B cell (primary cell): ENCODE results near the gene EPB41L1. TPM values are rescaled to one million over a fixed set of nuclear protein-coding genes. Genes with fewer than 3 reads are reported as not detected.

Source experiments
- ATAC-seq: fragments of 200-7000 bp; cut with Tn5 transposase; one replicate; pipeline ENCODE4 v1.10.0; 2021; ENCODE audit warnings: low read depth, mild to moderate bottlenecking, moderate number of reproducible peaks, moderate library complexity
- CTCF ChIA-PET: fragments of 350-600 bp; sonication (Branson Sonifier 250); formaldehyde crosslinking; loops from one replicate; lab custom pipeline; 2021; ENCODE audit warnings: antibody characterized with exemption, inconsistent platforms; lab: Charles Lee
- POLR2A ChIA-PET: fragments of 350-600 bp; sonication (Branson Sonifier 250); formaldehyde crosslinking; loops from one replicate; lab custom pipeline; 2021; ENCODE audit warnings: antibody characterized with exemption; lab: Charles Lee
- DNase-seq: peaks from one replicate; pipeline ENCODE4 v3.0.0; 2013
- H2AFZ ChIP-seq: 2 replicates; pipeline ENCODE4 v1.6.1; 2012; ENCODE audit warnings: mild to moderate bottlenecking, low read depth, low read length; ENCODE audit not compliant: insufficient read depth, poor library complexity, severe bottlenecking
- H3K27ac ChIP-seq, 2 donors: 1 replicate in 1 of 2; 2 replicates in 1 of 2; pipeline ENCODE4 v1.5.1; 2012 to 2013; ENCODE audit warnings: low read length in 2 of 2, mild to moderate bottlenecking in 2 of 2, moderate library complexity in 1 of 2
- H3K27me3 ChIP-seq, 4 experiments: fragments of 200-600 bp in 1 of 4; sonication (generic) in 1 of 4; replicated peaks in 1 of 4; 1 replicate in 2 of 4; 2 replicates in 2 of 4; pipeline versions ENCODE4 v1.6.1 to v1.7.0; 2013 to 2016; ENCODE audit warnings: low read length in 3 of 4, mild to moderate bottlenecking in 2 of 4, mixed read lengths in 1 of 4, moderate library complexity in 1 of 4; ENCODE audit not compliant: insufficient read depth in 4 of 4, control insufficient read depth in 3 of 4; ENCODE audit errors: control extremely low read depth in 1 of 4
- H3K36me3 ChIP-seq, 2 experiments: replicated peaks in 1 of 2; 1 replicate in 1 of 2; 2 replicates in 1 of 2; pipeline versions ENCODE4 v1.6.1 to v1.7.1; 2013; ENCODE audit warnings: low read length in 1 of 2; ENCODE audit not compliant: insufficient read depth in 2 of 2, control insufficient read depth in 1 of 2; ENCODE audit errors: control extremely low read depth in 1 of 2, extremely low read depth in 1 of 2
- H3K4me1 ChIP-seq, 2 donors: fragments of 200-600 bp in 1 of 2; sonication (generic) in 1 of 2; 1 replicate in 1 of 2; 2 replicates in 1 of 2; pipeline versions ENCODE4 v1.5.1 to v1.6.1; 2013 to 2017; ENCODE audit warnings: low read length in 2 of 2; ENCODE audit not compliant: control insufficient read depth in 2 of 2, insufficient read depth in 2 of 2
- H3K4me2 ChIP-seq: replicated peaks from 2 replicates; pipeline ENCODE3; 2012; ENCODE audit warnings: mild to moderate bottlenecking, low read depth, low read length; ENCODE audit not compliant: poor library complexity, severe bottlenecking
- H3K4me3 ChIP-seq, 5 experiments: fragments of 200-600 bp in 1 of 5; sonication (generic) in 1 of 5; 1 replicate in 3 of 5; 2 replicates in 2 of 5; pipeline versions ENCODE4 v1.5.1 to v1.7.0; 2011 to 2016; ENCODE audit warnings: low read length in 4 of 5, mild to moderate bottlenecking in 4 of 5, low read depth in 2 of 5, control low read depth in 1 of 5, moderate library complexity in 1 of 5; ENCODE audit not compliant: insufficient read depth in 1 of 5; ENCODE audit errors: control extremely low read depth in 1 of 5, extremely low read depth in 1 of 5
- H3K79me2 ChIP-seq: fragments of 200-600 bp; sonication (generic); one replicate; pipeline ENCODE4 v1.6.0; 2016; ENCODE audit warnings: low read length; ENCODE audit not compliant: control insufficient read depth, insufficient read depth
- H3K9ac ChIP-seq: fragments of 200-600 bp; sonication (generic); 2 replicates; pipeline ENCODE4 v1.6.1; 2017; ENCODE audit warnings: mild to moderate bottlenecking, low read length, moderate library complexity
- H3K9me3 ChIP-seq, 3 donors: one replicate each; pipeline versions ENCODE4 v1.6.1 to v1.7.1; 2013; ENCODE audit warnings: low read length in 2 of 3; ENCODE audit not compliant: control insufficient read depth in 2 of 3, insufficient read depth in 1 of 3; ENCODE audit errors: control extremely low read depth in 1 of 3
- H4K20me1 ChIP-seq: 2 replicates; pipeline ENCODE4 v1.6.0; 2012; ENCODE audit warnings: mild to moderate bottlenecking, low read length; ENCODE audit not compliant: insufficient read depth, control insufficient read depth, poor library complexity, severe bottlenecking
- H3K27ac Mint-ChIP-seq: one replicate; pipeline ENCODE4 v1.8.0; 2021; ENCODE audit warnings: mixed read lengths
- H3K27me3 Mint-ChIP-seq: one replicate; pipeline ENCODE4 v1.8.0; 2021; ENCODE audit warnings: mixed read lengths
- H3K4me1 Mint-ChIP-seq: one replicate; pipeline ENCODE4 v1.8.0; 2021; ENCODE audit warnings: mixed read lengths
- H3K4me3 Mint-ChIP-seq: one replicate; pipeline ENCODE4 v1.8.0; 2021; ENCODE audit warnings: mixed read lengths
- H3K9me3 Mint-ChIP-seq: one replicate; pipeline ENCODE4 v1.8.0; 2022; ENCODE audit warnings: mixed read lengths; ENCODE audit not compliant: insufficient read depth
- CTCF ChIP-seq: fragments of 200-600 bp; IDR thresholded peaks from one replicate; pipeline ENCODE4 v1.8.0; 2022; ENCODE audit warnings: antibody characterized with exemption, mild to moderate bottlenecking
- EZH2 ChIP-seq: IDR thresholded peaks from 2 replicates; pipeline ENCODE4 v1.6.1; 2012; ENCODE audit warnings: borderline replicate concordance, low read depth, mild to moderate bottlenecking, moderate library complexity, low read length; ENCODE audit not compliant: insufficient read depth, poor library complexity, severe bottlenecking
- WGBS: methylation state at CpG from one replicate; pipeline ENCODE4 v1.1.5; 2013; ENCODE audit warnings: missing lambda C conversion rate; ENCODE audit not compliant: insufficient coverage; 5-methylcytosine and 5-hydroxymethylcytosine counted together
- intact Hi-C: fragments of 100-400 bp; cut with micrococcal nuclease; formaldehyde crosslinking; loops from one replicate; pipeline ENCODE4 v1.10.0; 2022
- polyA plus RNA-seq: library from polyadenylated mRNA; depleted of rRNA; stranded (reverse); fragments of >200 nt; gene quantifications from 2 replicates; pipeline ENCODE4 v1.2.3, GENCODE V29; 2012
- total RNA-seq, 2 donors: library from RNA; stranded (reverse); fragments of 120-200 nt in 1 of 2; gene quantifications; 1 replicate in 1 of 2; 2 replicates in 1 of 2; pipeline versions ENCODE4 v1.2.3 to v1.2.4, GENCODE V29; 2013 to 2022

The EPB41L1 gene
- total and polyA plus RNA-seq, 2 donors (not counting 1 experiment from before 2014, with no cell fraction given): 0.12 to 1.3 TPM

GRCh38 chr20:36133821-36134220, 20.7 kb upstream of the EPB41L1 start:
- ATAC-seq (no peak), DNase-seq (no peak)
- peaks cover 9 to 12% of the 10 kb centered on the region in 2 donors for H3K4me1 ChIP-seq
- intact Hi-C loops: no loop called here
- no peaks in the 10 kb centered on the region for H3K79me2 ChIP-seq
- ChIA-PET CTCF (interaction anchor here (0.6 to 21.8 kb wide), 4 partner anchors 13 to 140 kb away, joined by 3 to 848 read pairs (median 3); no protein-coding TSS in a partner anchor), POLR2A (interaction anchor here (0.5 to 0.7 kb wide), 2 partner anchors 130 to 187 kb away, joined by 3 to 5 read pairs; no protein-coding TSS in a partner anchor)
- H4K20me1 ChIP-seq: no peaks in the 10 kb centered on the region
- Mint-ChIP-seq H3K4me3 (no peak overlapping the region), H3K27me3 (peaks cover 6% of the 10 kb centered on the region), H3K27ac (no peak overlapping the region), H3K9me3 (no peaks in the 10 kb centered on the region), H3K4me1 (peaks cover 14% of the 10 kb centered on the region)
- no peak for TF ChIP-seq EZH2
- TF ChIP-seq CTCF: no peak
- no peak overlapping the region for H3K4me3 ChIP-seq
- H3K36me3 ChIP-seq: no peaks in the 10 kb centered on the region
- H3K9me3 ChIP-seq: no peaks in the 10 kb centered on the region
- no peak overlapping the region for H2AFZ ChIP-seq
- H3K27me3 ChIP-seq: no peaks in the 10 kb centered on the region
- H3K9ac ChIP-seq: no peak overlapping the region
- no peak overlapping the region for H3K4me2 ChIP-seq
- no peak overlapping the region for H3K27ac ChIP-seq
- WGBS: no CpG with 5 or more reads among the region's 2 CpGs

DNA sequence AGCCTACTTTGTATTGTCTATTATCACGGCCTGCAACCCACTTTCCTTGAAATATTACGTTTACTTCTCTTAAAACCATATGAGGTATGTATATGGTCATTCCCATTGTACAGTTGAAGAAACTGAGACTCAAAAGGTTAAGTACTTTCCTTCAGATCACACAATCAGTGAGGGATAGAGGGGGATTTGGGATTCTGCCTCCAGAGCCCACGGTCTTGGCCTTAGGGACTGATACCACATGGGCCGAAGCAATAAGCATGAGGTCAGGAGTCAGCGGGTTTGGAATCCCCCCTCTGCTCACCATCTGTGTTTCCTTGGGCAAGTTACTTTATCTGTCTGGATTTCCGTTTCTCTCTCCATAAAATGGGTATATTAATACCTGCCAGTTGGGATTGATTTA, 19.4 kb upstream of the EPB41L1 start:
- Histone ChIP-seq H3K4me1 (peaks cover 9 to 12% of the 10 kb centered on the region in 2 donors), H3K27ac (no peak overlapping the region), H3K9me3 (no peaks in the 10 kb centered on the region), H3K9ac (no peak overlapping the region), H3K36me3 (no peaks in the 10 kb centered on the region), H3K79me2 (no peaks in the 10 kb centered on the region), H3K4me2 (no peak overlapping the region), H3K27me3 (no peaks in the 10 kb centered on the region), H4K20me1 (no peaks in the 10 kb centered on the region), H3K4me3 (no peak overlapping the region), H2AFZ (no peak overlapping the region)
- WGBS: no CpG with 5 or more reads among the region's 6 CpGs
- no peak for TF ChIP-seq CTCF
- TF ChIP-seq EZH2: no peak
- ChIA-PET POLR2A (interaction anchor here (0.7 kb wide), 1 partner anchor 38 kb away, joined by 11 read pairs; no protein-coding TSS in a partner anchor), CTCF (interaction anchor here (0.5 to 21.8 kb wide), 2 partner anchors 141 to 1349 kb away, joined by 4 to 848 read pairs; no protein-coding TSS in a partner anchor)
- Mint-ChIP-seq H3K4me3 (no peak overlapping the region), H3K4me1 (peaks cover 14% of the 10 kb centered on the region), H3K27ac (no peak overlapping the region), H3K9me3 (no peaks in the 10 kb centered on the region), H3K27me3 (peaks cover 6% of the 10 kb centered on the region)
- ATAC-seq (no peak), DNase-seq (no peak)
- intact Hi-C loops: loop anchor here (5.0 kb wide), 1 partner anchor 38 kb away; no protein-coding TSS in a partner anchor
